PC-9 (cell line): ENCODE measurements around the gene ASGR2. TPM values are rescaled to one million over a fixed set of nuclear protein-coding genes. Genes with fewer than 3 reads are reported as not detected.
"Not testable (repeated sequence)": the region's sequence is repeated elsewhere in the genome, so short reads cannot be mapped to it uniquely, and the experiment has no call there.

Source experiments
- BruUV-seq: library from RNA; stranded (reverse); fragments of 400-500 nt; replicated peaks from 2 replicates; lab custom pipeline; 2021; lab: Mats Ljungman, UMichigan
- CTCF ChIA-PET: fragments of 300-600 bp; sonication (Branson Sonifier 250); formaldehyde crosslinking; loops from one replicate; lab custom pipeline; 2022; ENCODE audit warnings: antibody characterized with exemption; lab: Charles Lee
- POLR2A ChIA-PET: fragments of 300-600 bp; sonication (Branson Sonifier 250); formaldehyde crosslinking; loops from one replicate; lab custom pipeline; 2022; ENCODE audit warnings: antibody characterized with exemption; ENCODE audit not compliant: unreplicated experiment; lab: Charles Lee
- DNase-seq, 2 experiments: peaks; one replicate each; pipeline versions ENCODE4 v3.0.0 to v3.0.0-alpha.2; 2015 to 2022; ENCODE audit warnings: mixed read lengths in 1 of 2
- H2AFZ ChIP-seq: fragments of 200-600 bp; sonication (generic); 2 replicates; pipeline ENCODE4 v1.8.1; 2017; ENCODE audit warnings: antibody characterized with exemption
- H3F3A ChIP-seq: fragments of 200-600 bp; sonication (generic); 2 replicates; pipeline ENCODE4 v1.8.1; 2017; ENCODE audit warnings: antibody characterized with exemption, mild to moderate bottlenecking, low read depth; ENCODE audit not compliant: insufficient read depth
- H3K27ac ChIP-seq: fragments of 200-600 bp; sonication (generic); 2 replicates; pipeline ENCODE4 v1.6.1; 2016; ENCODE audit warnings: mixed run types
- H3K27me3 ChIP-seq: fragments of 200-600 bp; sonication (generic); 2 replicates; pipeline ENCODE4 v1.6.1; 2016; ENCODE audit warnings: low read depth, mixed run types; ENCODE audit not compliant: insufficient read depth
- H3K36me3 ChIP-seq: fragments of 200-600 bp; sonication (generic); 2 replicates; pipeline ENCODE4 v1.6.1; 2016; ENCODE audit warnings: low read depth, mixed run types
- H3K4me1 ChIP-seq: fragments of 200-600 bp; sonication (generic); replicated peaks from 2 replicates; pipeline ENCODE4 v1.6.1; 2016; ENCODE audit warnings: mixed run types; ENCODE audit not compliant: insufficient read depth
- H3K4me2 ChIP-seq: fragments of 200-600 bp; sonication (generic); 2 replicates; pipeline ENCODE4 v1.6.1; 2017; ENCODE audit warnings: mixed run types
- H3K4me3 ChIP-seq: fragments of 200-600 bp; sonication (generic); 2 replicates; pipeline ENCODE4 v1.6.1; 2016; ENCODE audit warnings: mixed run types
- H3K79me2 ChIP-seq: fragments of 200-600 bp; sonication (generic); 2 replicates; pipeline ENCODE4 v1.6.1; 2017; ENCODE audit warnings: low read depth, mixed run types
- H3K9me2 ChIP-seq: fragments of 200-600 bp; sonication (generic); 2 replicates; pipeline ENCODE4 v1.8.1; 2017; ENCODE audit warnings: mild to moderate bottlenecking; ENCODE audit not compliant: insufficient read depth
- H3K9me3 ChIP-seq: fragments of 200-600 bp; sonication (generic); 2 replicates; pipeline ENCODE4 v1.8.1; 2016; ENCODE audit warnings: low read depth; ENCODE audit not compliant: insufficient read depth
- H4K20me1 ChIP-seq: fragments of 200-600 bp; sonication (generic); 2 replicates; pipeline ENCODE4 v1.8.1; 2017; ENCODE audit not compliant: insufficient read depth
- CTCF ChIP-seq: fragments of 200-600 bp; sonication (generic); conservative IDR thresholded peaks from 2 replicates; pipeline ENCODE4 v1.6.1; 2017; ENCODE audit warnings: mixed run types, antibody characterized with exemption, mild to moderate bottlenecking, moderate library complexity
- EZH2 ChIP-seq: fragments of 200-600 bp; sonication (generic); IDR thresholded peaks from 2 replicates; pipeline ENCODE4 v1.8.0; 2017; ENCODE audit warnings: antibody characterized with exemption, low read depth
- intact Hi-C: fragments of 100-400 bp; cut with micrococcal nuclease; formaldehyde crosslinking; loops from one replicate; pipeline ENCODE4 v1.10.0; 2022; ENCODE audit not compliant: unreplicated experiment
- total RNA-seq: library from RNA; stranded (reverse); gene quantifications from 2 replicates; pipeline ENCODE4 v1.2.3, GENCODE V29; 2021

The ASGR2 gene
- total RNA-seq, 1 experiment from 2014 or later: not detected

GRCh38 chr17:7128160-7128559, 13.5 kb upstream of the ASGR2 start:
- H3K9me2 ChIP-seq: no peaks in the 10 kb centered on the region
- H3K27ac ChIP-seq: no peak overlapping the region
- H3K27me3 ChIP-seq: no peaks in the 10 kb centered on the region
- H4K20me1 ChIP-seq: no peaks in the 10 kb centered on the region
- no peaks in the 10 kb centered on the region for H3F3A ChIP-seq
- BruUV-seq: no TSS peak
- no peaks in the 10 kb centered on the region for H3K4me1 ChIP-seq
- H3K4me3 ChIP-seq: no peak overlapping the region
- H3K79me2 ChIP-seq: no peaks in the 10 kb centered on the region
- no peak overlapping the region for H2AFZ ChIP-seq
- TF ChIP-seq EZH2: no peak
- TF ChIP-seq CTCF: no peak
- intact Hi-C loops: no loop called here
- CTCF ChIA-PET: interaction anchor here (1.5 kb wide), 1 partner anchor 49 kb away, joined by 3 read pairs; no protein-coding TSS in a partner anchor
- no peak overlapping the region for H3K4me2 ChIP-seq
- POLR2A ChIA-PET: no interaction called here
- no peaks in the 10 kb centered on the region for H3K9me3 ChIP-seq
- DNase-seq: no peak
- no peaks in the 10 kb centered on the region for H3K36me3 ChIP-seq

- H3F3A ChIP-seq, H3K9me2 ChIP-seq, H4K20me1 ChIP-seq, BruUV-seq, CTCF ChIA-PET, intact Hi-C loops, H3K4me2 ChIP-seq, H3K9me3 ChIP-seq, H2AFZ ChIP-seq, H3K4me3 ChIP-seq, DNase-seq, H3K4me1 ChIP-seq, H3K36me3 ChIP-seq, H3K79me2 ChIP-seq, H3K27me3 ChIP-seq, H3K27ac ChIP-seq, POLR2A ChIA-PET: not testable (repeated sequence)
These were observed 12.9 kb upstream of the ASGR2 start for GRCh38 chr17:7127501-7127900.

GRCh38 chr17:7126386-7126785, 11.8 kb upstream of the ASGR2 start:
- H2AFZ ChIP-seq, H3K4me1 ChIP-seq, CTCF ChIA-PET, H3F3A ChIP-seq, H3K27ac ChIP-seq, H4K20me1 ChIP-seq, H3K9me3 ChIP-seq, H3K36me3 ChIP-seq, intact Hi-C loops, POLR2A ChIA-PET, H3K79me2 ChIP-seq, DNase-seq, H3K4me3 ChIP-seq, H3K27me3 ChIP-seq, BruUV-seq, H3K4me2 ChIP-seq, H3K9me2 ChIP-seq: not testable (repeated sequence)

GRCh38 chr17:7124923-7125322, 10.3 kb upstream of the ASGR2 start:
- intact Hi-C loops: no loop called here
- Histone ChIP-seq H2AFZ (no peak overlapping the region), H3K79me2 (no peaks in the 10 kb centered on the region), H3K27ac (no peak overlapping the region), H4K20me1 (no peaks in the 10 kb centered on the region), H3K4me2 (no peak overlapping the region), H3K4me1 (no peaks in the 10 kb centered on the region), H3F3A (no peaks in the 10 kb centered on the region), H3K9me3 (no peaks in the 10 kb centered on the region), H3K9me2 (no peaks in the 10 kb centered on the region), H3K36me3 (no peaks in the 10 kb centered on the region), H3K4me3 (no peak overlapping the region), H3K27me3 (no peaks in the 10 kb centered on the region)
- no TSS peak for BruUV-seq
- ChIA-PET CTCF (no interaction called here), POLR2A (interaction anchor here (0.6 kb wide), 1 partner anchor 413 kb away, joined by 3 read pairs; no protein-coding TSS in a partner anchor)
- DNase-seq: no peak
- TF ChIP-seq CTCF: no peak
- no peak for TF ChIP-seq EZH2
